ENCODE data around the gene PHC1. TPM values are rescaled to one million over a fixed set of nuclear protein-coding genes. Genes with fewer than 3 reads are reported as not detected.

The PHC1 gene
- total RNA-seq, 4 donors from 2014 or later, result 51.7 to 71.2 (median 67.3) TPM

- 91 to 93% methylated on average over 8 of the region's 8 CpGs for WGBS, 2 donors
- H3K4me3 ChIP-seq (replicated peaks in 1 of 3), result no peak overlapping the region
- no peaks in the 10 kb centered on the region for H3K36me3 ChIP-seq
Observed at GRCh38 chr12:8953773-8954402, 39.6 kb downstream of the PHC1 start.

GRCh38 chr12:8956073-8956472 is 41.8 kb downstream of the PHC1 start:
- TF ChIP-seq POLR2A (IDR thresholded peaks at IDR 0.05) (no peak), CTCF (IDR thresholded peaks at IDR 0.05) (no peak)
- Histone ChIP-seq H3K4me3 (replicated peaks in 1 of 3) (no peak overlapping the region), H3K27me3 (no peaks in the 10 kb centered on the region), H3K9me3 (no peaks in the 10 kb centered on the region), H3K36me3 (no peaks in the 10 kb centered on the region), H3K4me1 (no peaks in the 10 kb centered on the region), H3K27ac (no peak overlapping the region)
- no peak for DNase-seq
- 91 to 94% methylated on average over 15 of the region's 15 CpGs for WGBS, 2 donors
- intact Hi-C loops (cut with DNase I), result no loop called here

More at GRCh38 chr12:8953773-8954402, 39.6 kb downstream of the PHC1 start:
- Histone ChIP-seq H3K9me3 (no peaks in the 10 kb centered on the region), H3K27ac (no peak overlapping the region), H3K4me1 (peaks cover 0 to under 1% of the 10 kb centered on the region in 2 donors), H3K27me3 (no peaks in the 10 kb centered on the region)
- no peak for DNase-seq
- TF ChIP-seq CTCF (IDR thresholded peaks at IDR 0.05), result no peak
- TF ChIP-seq POLR2A (IDR thresholded peaks at IDR 0.05), result no peak
- intact Hi-C loops (cut with DNase I), result no loop called here

GRCh38 chr12:8956772-8957171 is 42.5 kb downstream of the PHC1 start:
- Histone ChIP-seq H3K36me3 (no peaks in the 10 kb centered on the region), H3K4me3 (replicated peaks in 1 of 3) (no peak overlapping the region), H3K27ac (no peak overlapping the region), H3K4me1 (no peaks in the 10 kb centered on the region), H3K27me3 (no peaks in the 10 kb centered on the region), H3K9me3 (no peaks in the 10 kb centered on the region)
- DNase-seq, result no peak
- WGBS, 2 donors, result 90 to 93% methylated on average over 6 to 7 of the region's 7 CpGs
- TF ChIP-seq POLR2A (IDR thresholded peaks at IDR 0.05) (no peak), CTCF (IDR thresholded peaks at IDR 0.05) (no peak)
- intact Hi-C loops (cut with DNase I), result no loop called here

GRCh38 chr12:8957561-8957960 is 43.3 kb downstream of the PHC1 start:
- Histone ChIP-seq H3K27ac (no peak overlapping the region), H3K4me3 (replicated peaks in 1 of 3) (no peak overlapping the region), H3K9me3 (no peaks in the 10 kb centered on the region), H3K36me3 (no peaks in the 10 kb centered on the region), H3K4me1 (no peaks in the 10 kb centered on the region), H3K27me3 (no peaks in the 10 kb centered on the region)
- 85 to 91% methylated on average over 4 of the region's 4 CpGs for WGBS, 2 donors
- DNase-seq, result no peak
- TF ChIP-seq POLR2A (IDR thresholded peaks at IDR 0.05), result no peak
- no peak for TF ChIP-seq CTCF (IDR thresholded peaks at IDR 0.05)
- intact Hi-C loops (cut with DNase I), result no loop called here

GRCh38 chr12:8958066-8958465 is 43.8 kb downstream of the PHC1 start:
- no peaks in the 10 kb centered on the region for H3K36me3 ChIP-seq
- no peak overlapping the region for H3K4me3 ChIP-seq (replicated peaks in 1 of 3)
- WGBS, 2 donors, result 83% methylated on average over 2 of the region's 2 CpGs
- TF ChIP-seq CTCF (IDR thresholded peaks at IDR 0.05) (no peak), POLR2A (IDR thresholded peaks at IDR 0.05) (no peak)
- no peaks in the 10 kb centered on the region for H3K27me3 ChIP-seq
- DNase-seq, result no peak
- intact Hi-C loops (cut with DNase I), result no loop called here
- H3K9me3 ChIP-seq, result no peaks in the 10 kb centered on the region
- no peaks in the 10 kb centered on the region for H3K4me1 ChIP-seq
- no peak overlapping the region for H3K27ac ChIP-seq

Measured in thyroid gland (tissue), 4 donors.